Thyroid gland (tissue), 4 donors: ENCODE measurements around the gene DVL1. TPM values are rescaled to one million over a fixed set of nuclear protein-coding genes. Genes with fewer than 3 reads are reported as not detected.

Experiments used
- DNase-seq, 2 donors: peaks; one replicate each; pipeline ENCODE4 v3.0.0-alpha.2; 2019
- H3K27ac ChIP-seq, 3 donors: fragments of 200-600 bp; sonication (generic); 1 replicate in 2 of 3; 2 replicates in 1 of 3; pipeline ENCODE4 v1.5.1; 2016 to 2019; ENCODE audit warnings: mild to moderate bottlenecking in 1 of 3, moderate library complexity in 1 of 3
- H3K27me3 ChIP-seq: fragments of 200-600 bp; sonication (generic); one replicate; pipeline ENCODE4 v1.5.1; 2019
- H3K36me3 ChIP-seq, 2 donors: fragments of 200-600 bp; sonication (generic); one replicate each; pipeline ENCODE4 v1.5.1; 2016 to 2019
- H3K4me1 ChIP-seq, 2 donors: fragments of 200-600 bp; sonication (generic); one replicate each; pipeline ENCODE4 v1.5.1; 2017 to 2019
- H3K4me3 ChIP-seq, 3 donors: fragments of 200-600 bp; sonication (generic); replicated peaks in 1 of 3; 1 replicate in 2 of 3; 2 replicates in 1 of 3; pipeline ENCODE4 v1.5.1; 2016; ENCODE audit warnings: mild to moderate bottlenecking in 1 of 3
- H3K9me3 ChIP-seq: fragments of 200-600 bp; sonication (generic); one replicate; pipeline ENCODE4 v1.5.1; 2017
- POLR2A ChIP-seq, 2 donors: fragments of 450-650 bp; IDR thresholded peaks; one replicate each; pipeline ENCODE4 v1.6.1; 2017; ENCODE audit warnings: antibody characterized with exemption in 2 of 2, mild to moderate bottlenecking in 2 of 2, moderate library complexity in 1 of 2
- WGBS, 2 donors: methylation state at CpG; one replicate each; pipeline ENCODE4 v1.1.5; 2017; 5-methylcytosine and 5-hydroxymethylcytosine counted together
- intact Hi-C: fragments of 100-400 bp; cut with DNase I; formaldehyde crosslinking; loops from one replicate; pipeline ENCODE4 v1.15.1; 2023
- total RNA-seq, 4 donors: library from RNA; depleted of rRNA; stranded (reverse); fragments of >200 nt; gene quantifications; one replicate each; pipeline ENCODE4 v1.2.3, GENCODE V29; 2016
- TF ChIP-seq, protein P1 (sequence below), 6 experiments: fragments of 200-600 bp in 3 of 6; fragments of 450-650 bp in 3 of 6; sonication (generic) in 3 of 6; IDR thresholded peaks; one replicate each; pipeline ENCODE4 v1.5.1; 2016 to 2019; ENCODE audit warnings: antibody characterized with exemption in 6 of 6, mild to moderate bottlenecking in 2 of 6, inconsistent platforms in 1 of 6, moderate library complexity in 1 of 6

DVL1 gene
- total RNA-seq, 4 donors from 2014 or later: 46.6 to 79.4 (median 61.7) TPM

DNA sequence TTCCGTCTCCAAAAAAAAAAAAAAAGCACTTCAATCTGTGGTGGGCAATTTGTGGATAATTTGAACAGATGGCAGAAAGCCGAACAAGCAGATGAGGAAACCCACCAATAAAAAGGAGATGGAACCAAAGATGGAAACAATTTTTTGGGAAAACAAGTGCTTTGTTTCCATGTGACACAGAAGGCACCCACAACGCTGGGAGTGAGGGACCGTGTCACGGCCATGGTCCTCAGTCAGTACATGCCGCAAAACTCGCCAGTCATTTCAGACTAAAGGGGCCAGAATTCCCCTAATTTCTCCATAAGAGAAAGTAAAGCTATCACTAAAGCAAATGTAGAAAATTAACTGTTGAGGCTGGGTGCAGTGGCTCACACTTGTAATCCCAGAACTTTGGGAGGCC, 44.9 kb upstream of the DVL1 start:
- no peaks in the 10 kb centered on the region for H3K27me3 ChIP-seq
- peaks cover 72 to 79% of the 10 kb centered on the region in 2 donors for H3K36me3 ChIP-seq
- no peak overlapping the region for H3K27ac ChIP-seq
- H3K4me1 ChIP-seq: peaks cover 7 to 11% of the 10 kb centered on the region in 2 donors
- no peak overlapping the region for H3K4me3 ChIP-seq
- intact Hi-C loops: no loop called here
- DNase-seq: no peak
- no peaks in the 10 kb centered on the region for H3K9me3 ChIP-seq
- WGBS, 2 donors: 94 to 99% methylated on average over 7 of the region's 7 CpGs
- TF ChIP-seq, protein P1, sequence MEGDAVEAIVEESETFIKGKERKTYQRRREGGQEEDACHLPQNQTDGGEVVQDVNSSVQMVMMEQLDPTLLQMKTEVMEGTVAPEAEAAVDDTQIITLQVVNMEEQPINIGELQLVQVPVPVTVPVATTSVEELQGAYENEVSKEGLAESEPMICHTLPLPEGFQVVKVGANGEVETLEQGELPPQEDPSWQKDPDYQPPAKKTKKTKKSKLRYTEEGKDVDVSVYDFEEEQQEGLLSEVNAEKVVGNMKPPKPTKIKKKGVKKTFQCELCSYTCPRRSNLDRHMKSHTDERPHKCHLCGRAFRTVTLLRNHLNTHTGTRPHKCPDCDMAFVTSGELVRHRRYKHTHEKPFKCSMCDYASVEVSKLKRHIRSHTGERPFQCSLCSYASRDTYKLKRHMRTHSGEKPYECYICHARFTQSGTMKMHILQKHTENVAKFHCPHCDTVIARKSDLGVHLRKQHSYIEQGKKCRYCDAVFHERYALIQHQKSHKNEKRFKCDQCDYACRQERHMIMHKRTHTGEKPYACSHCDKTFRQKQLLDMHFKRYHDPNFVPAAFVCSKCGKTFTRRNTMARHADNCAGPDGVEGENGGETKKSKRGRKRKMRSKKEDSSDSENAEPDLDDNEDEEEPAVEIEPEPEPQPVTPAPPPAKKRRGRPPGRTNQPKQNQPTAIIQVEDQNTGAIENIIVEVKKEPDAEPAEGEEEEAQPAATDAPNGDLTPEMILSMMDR (IDR thresholded peaks at IDR 0.05): no peak
- no peak for TF ChIP-seq POLR2A (IDR thresholded peaks at IDR 0.05)

DNA sequence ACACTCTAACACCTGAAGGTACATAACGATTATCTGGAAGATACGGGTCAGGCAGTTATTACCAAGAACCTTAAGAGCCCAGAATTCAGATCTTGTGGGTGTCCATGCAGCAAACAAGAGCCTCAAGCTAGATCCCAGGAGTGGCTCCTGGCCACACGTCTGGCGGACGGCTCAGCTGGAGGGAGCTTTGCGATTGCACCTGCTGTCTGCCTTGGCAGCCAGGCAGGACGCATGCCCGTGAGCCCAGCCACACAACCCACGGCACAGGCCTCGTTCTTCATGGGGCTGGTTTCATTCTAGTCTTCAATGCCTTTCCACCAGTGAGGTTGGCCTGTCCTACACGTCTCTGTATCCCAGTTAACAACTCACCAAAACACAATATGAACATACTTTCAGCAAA, 44.2 kb upstream of the DVL1 start:
- 93 to 97% methylated on average over 8 to 11 of the region's 11 CpGs for WGBS, 2 donors

DNA sequence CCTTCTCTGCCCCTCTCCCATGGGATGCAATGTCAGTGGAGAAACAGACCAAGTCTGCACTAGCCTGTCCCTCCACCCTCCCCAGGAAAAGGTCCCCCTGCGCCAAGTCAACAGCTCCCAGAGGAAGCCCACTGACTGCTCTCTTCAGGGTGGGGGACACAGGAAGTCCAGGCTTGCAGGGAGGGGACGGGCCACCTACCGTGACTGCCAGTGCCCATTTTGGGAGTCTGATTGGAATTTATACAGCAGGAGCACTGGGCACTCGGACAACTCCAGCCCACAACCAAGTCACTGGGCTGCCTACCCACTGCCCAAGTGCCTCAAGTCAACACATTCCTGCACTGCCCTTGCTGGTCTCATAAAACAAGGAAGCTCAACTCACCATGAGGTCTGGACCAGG, 43.8 kb upstream of the DVL1 start:
- 83 to 98% methylated on average over 4 of the region's 4 CpGs for WGBS, 2 donors
- H3K9me3 ChIP-seq: no peaks in the 10 kb centered on the region
- H3K4me3 ChIP-seq: no peak overlapping the region
- intact Hi-C loops: no loop called here
- peaks cover 4 to 5% of the 10 kb centered on the region in 2 donors for H3K4me1 ChIP-seq
- TF ChIP-seq, protein P1 (IDR thresholded peaks at IDR 0.05): no peak
- TF ChIP-seq POLR2A (IDR thresholded peaks at IDR 0.05): no peak
- H3K27me3 ChIP-seq: no peaks in the 10 kb centered on the region
- no peak overlapping the region for H3K27ac ChIP-seq
- H3K36me3 ChIP-seq: peaks cover 83 to 89% of the 10 kb centered on the region in 2 donors
- DNase-seq: no peak

More for the DNA sequence above, 44.2 kb upstream of the DVL1 start:
- DNase-seq: no peak
- Histone ChIP-seq H3K27me3 (no peaks in the 10 kb centered on the region), H3K27ac (no peak overlapping the region), H3K9me3 (no peaks in the 10 kb centered on the region), H3K36me3 (peaks cover 79 to 86% of the 10 kb centered on the region in 2 donors), H3K4me1 (peaks cover 7 to 9% of the 10 kb centered on the region in 2 donors), H3K4me3 (no peak overlapping the region)
- intact Hi-C loops: no loop called here
- TF ChIP-seq, protein P1 (IDR thresholded peaks at IDR 0.05): no peak

DNA sequence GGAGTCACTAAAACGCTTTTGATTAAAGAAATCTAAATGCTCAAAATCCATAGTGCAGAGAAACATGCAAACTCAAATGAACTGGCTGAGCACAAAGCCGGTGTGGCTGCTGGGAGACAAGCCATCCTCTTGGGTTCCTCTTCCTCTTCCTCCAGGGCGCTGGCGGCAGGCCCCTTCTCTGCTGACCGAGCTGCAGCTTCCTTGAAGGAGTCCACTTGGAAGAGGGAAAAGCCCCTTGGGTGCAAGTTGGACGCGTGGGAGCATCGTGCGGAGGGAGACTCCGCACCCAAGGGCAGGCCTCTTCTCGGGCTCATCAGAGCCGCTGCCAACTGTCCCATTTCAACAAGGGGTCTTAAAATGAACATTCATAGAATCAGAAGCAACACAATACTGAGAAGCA, 42.0 kb upstream of the DVL1 start:
- no peak for DNase-seq
- intact Hi-C loops: no loop called here
- H3K36me3 ChIP-seq: peaks cover 90 to 94% of the 10 kb centered on the region in 2 donors
- no peak overlapping the region for H3K27ac ChIP-seq
- no peaks in the 10 kb centered on the region for H3K27me3 ChIP-seq
- WGBS, 2 donors: 86 to 89% methylated on average over 12 of the region's 12 CpGs
- no peak overlapping the region for H3K4me3 ChIP-seq
- TF ChIP-seq, protein P1 (IDR thresholded peaks at IDR 0.05): no peak
- TF ChIP-seq POLR2A (IDR thresholded peaks at IDR 0.05): no peak
- H3K4me1 ChIP-seq: no peaks in the 10 kb centered on the region
- H3K9me3 ChIP-seq: no peaks in the 10 kb centered on the region

DNA sequence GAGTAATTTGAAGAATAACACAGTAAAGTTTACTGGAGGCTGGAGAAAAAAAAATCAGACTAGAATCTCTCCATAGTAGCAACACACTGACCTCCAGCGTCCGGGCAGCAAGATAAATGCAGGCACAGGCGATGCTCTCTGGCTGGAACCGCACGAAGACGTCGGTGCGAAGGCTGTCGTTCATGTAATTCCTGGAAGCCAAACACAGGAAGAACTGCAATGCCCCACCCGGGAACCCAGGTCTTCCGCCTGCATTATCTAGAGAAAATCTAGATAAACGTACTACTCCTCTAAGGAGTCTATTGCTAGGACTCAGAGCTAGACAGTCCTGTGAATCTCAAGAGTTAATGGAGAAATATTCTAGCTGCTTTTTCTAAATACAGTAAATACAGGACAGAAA, 41.5 kb upstream of the DVL1 start:
- intact Hi-C loops: no loop called here
- peaks cover 96% of the 10 kb centered on the region in 2 donors for H3K36me3 ChIP-seq

More for the DNA sequence above, 41.5 kb upstream of the DVL1 start:
- Histone ChIP-seq H3K4me3 (no peak overlapping the region), H3K27me3 (no peaks in the 10 kb centered on the region), H3K4me1 (no peaks in the 10 kb centered on the region), H3K9me3 (no peaks in the 10 kb centered on the region), H3K27ac (no peak overlapping the region)
- TF ChIP-seq, protein P1 (IDR thresholded peaks at IDR 0.05): no peak
- TF ChIP-seq POLR2A (IDR thresholded peaks at IDR 0.05): no peak
- WGBS, 2 donors: 87 to 89% methylated on average over 12 of the region's 12 CpGs
- DNase-seq: no peak
